ENCODE data around the gene BSPRY.
"Not testable (repeated sequence)": the region's sequence is repeated elsewhere in the genome, so short reads cannot be mapped to it uniquely, and the experiment has no call there.

BSPRY gene

DNA sequence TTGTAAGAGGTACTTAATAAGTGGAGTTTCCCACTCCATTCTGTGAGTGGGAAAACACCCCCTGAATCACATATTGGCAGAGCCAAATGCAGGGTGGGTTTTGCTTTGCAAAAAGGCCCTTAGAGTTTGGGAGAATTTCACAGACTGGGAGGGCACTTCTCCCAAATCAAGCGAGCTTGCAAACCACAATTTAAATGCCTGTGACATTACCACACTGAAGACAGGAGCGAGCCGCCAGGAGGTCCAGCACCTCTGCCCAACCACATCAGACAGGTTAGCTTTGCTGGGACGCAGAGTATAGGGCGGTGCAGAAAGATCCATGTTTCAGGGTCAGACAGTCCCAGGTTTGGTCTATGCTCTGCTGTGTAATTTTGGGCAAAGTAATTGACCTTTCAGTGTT lies 49.5 kb downstream of the BSPRY start:
- no peak for FAIRE-seq

DNA sequence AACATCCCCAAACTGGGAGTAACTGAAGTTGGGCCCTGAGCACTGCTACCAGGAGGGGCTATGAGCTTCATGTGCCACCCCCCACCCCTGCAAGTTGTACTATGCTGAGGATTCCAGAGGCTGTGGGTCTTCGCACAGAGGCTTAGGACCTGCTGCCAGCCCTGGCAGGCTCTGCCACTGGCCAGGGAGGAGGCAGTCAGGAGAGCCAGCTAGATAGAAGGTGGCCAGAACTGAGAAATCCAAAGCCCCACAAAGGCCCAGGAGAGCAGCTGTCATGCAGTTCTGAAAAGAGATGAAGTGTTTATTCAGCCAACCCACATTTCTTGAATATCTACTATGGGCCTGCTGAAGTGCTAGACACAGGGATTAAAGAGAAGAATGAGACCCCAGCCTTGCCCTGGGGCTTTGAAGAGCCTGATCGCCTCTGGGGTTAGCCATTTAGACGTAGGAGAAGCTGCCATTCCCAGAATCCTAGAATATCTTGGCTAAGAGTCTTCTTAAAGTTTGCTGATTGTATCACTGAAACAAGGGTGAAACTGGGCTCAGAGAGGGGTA lies 50.4 kb downstream of the BSPRY start:
- FAIRE-seq: no peak

DNA sequence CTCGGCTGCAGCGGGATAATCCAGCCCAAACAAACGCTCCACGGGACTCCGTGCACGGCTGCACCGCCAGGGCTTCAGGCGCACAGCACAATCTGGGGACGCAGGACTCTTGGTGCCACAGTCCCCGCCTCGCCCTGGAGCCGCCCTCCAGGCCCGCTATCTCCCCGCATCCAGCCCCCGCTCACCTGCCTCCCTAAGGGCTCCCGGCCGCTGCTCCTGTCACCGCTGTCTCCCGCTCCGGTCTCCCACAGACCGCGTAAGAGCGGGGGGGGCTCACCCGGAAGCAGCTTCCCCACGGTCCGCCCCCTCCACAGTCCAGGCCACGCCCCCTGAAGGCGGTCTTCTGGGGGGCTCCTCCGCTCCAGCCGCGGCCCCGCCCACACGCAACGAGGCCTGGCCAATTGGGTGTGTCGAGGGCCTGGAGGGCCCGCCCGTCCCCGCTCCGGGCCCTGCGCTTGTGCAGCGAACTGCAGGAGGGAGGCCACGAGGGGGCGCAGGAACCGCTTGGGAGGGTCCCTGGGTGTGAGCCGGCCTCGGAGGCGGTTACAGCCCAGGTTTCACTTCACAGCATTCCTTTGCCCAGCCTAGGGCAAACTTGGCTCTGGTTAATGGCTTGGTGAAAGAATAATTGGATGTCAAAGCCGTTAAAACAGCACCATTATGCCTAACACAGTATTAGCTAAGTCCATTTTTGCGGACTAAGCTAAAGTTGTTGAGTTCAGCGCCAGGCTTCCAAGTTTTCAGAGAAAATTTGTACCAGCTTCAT lies 51.9 kb downstream of the BSPRY start, which contains the start of gene ALAD:
ALAD (minus strand) TSS at position 258 of the 766 bp plus-strand sequence. CDS start 7,725 bp downstream, outside the sequence.
- peak; percentile 96 for FAIRE-seq

DNA sequence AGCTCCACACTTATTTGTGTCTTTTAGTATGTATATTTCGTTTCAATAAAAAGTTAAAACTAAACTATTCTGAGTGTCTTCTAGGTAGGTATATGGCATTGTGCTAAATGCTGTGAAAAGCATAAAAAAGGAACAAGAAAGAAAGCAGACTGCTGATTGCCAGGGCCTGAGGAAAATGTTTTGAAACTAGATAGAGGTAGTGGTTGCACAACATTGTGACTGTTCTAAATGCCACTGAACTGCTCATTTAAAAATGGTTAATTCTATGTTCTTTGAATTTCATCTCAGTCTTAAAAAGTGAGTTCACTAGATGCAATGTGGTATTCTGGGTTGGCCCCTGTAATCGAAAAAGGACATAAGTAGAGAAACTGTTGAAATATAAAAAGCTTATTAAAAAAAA lies 54.3 kb downstream of the BSPRY start:
- no peak for FAIRE-seq

DNA sequence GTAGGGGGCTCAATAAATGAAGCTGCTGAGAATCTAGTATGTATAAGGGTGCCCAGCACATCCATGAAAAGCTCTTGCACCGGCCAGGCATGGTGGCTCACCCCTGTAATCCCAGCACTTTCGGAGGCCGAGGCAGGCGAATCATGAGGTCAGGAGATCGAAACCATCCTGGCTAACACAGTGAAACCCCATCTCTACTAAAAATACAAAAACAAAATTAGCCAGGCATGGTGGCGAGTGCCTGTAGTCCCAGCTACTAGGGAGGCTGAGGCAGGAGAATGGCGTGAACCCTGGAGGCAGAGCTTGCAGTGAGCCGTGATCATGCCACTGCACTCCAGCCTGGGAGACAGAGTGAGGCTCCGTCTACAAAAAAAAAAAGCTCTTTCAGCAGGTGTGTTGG lies 57.0 kb downstream of the BSPRY start:
- FAIRE-seq: not testable (repeated sequence)

DNA sequence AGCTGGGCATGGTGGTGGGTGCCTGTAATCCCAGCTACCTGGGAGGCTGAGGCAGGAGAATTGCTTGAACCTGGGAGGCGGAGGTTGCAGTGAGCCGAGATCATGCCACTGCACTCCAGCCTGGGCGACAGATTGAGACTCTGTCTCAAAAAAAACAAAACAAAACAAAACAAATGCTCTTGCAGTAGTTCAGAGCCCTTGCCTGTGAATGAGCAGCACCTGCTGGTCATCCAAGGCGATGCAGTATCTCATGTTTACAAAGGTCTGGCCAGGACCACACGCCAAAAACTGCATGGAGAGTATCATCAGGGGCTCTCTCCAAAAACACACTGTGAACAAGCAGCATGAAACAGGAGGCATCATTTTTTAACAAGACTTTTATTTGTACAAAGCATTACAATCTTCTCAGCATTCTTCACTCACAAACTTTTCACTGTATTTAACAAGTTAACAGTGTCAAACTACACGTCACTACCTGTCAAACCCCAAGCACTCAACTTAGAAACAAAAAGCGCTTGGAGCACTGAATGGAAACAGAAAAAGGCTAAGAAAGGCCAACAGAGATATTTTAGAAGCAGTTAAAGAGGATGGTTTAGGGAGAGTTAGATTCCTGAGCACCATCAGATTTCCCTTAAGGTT lies 57.7 kb downstream of the BSPRY start:
- FAIRE-seq: not testable (repeated sequence)

DNA sequence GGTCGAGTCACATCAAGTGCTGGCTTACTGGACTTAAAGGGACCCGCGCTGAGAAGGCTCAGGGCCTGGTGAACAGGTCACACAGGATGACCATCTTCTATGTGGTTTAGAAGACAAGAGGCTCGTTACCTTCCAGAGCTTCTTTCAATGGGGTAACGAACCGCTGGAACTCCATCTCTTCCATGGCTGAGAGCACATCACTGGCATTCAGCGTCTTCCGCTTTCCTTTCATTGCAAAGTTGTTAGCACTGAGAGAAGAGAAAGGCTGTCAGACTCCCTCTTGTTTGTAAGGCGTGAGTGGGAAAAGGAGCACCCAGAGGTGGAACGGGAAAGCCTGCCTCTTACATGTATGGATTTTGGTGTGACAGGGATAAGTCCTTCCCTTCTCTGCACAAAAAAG lies 60.1 kb downstream of the BSPRY start:
- no peak for FAIRE-seq

DNA sequence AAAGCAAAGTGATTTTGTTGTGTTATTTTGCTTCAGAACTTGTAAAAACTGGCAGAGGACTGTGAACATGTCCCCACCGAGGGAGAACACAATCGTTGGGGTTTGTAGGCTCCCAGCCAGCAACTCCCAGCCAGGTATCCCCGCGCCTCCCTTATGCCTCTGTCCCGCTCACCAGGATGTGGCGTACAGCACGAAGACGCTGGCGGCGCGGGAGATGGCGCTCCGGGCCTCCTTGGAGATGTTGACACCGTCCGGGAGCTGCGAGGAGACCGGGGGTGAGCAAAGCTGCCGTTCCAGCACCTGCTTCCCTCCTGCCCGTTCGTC lies 60.5 kb downstream of the BSPRY start:
- no peak for FAIRE-seq

DNA sequence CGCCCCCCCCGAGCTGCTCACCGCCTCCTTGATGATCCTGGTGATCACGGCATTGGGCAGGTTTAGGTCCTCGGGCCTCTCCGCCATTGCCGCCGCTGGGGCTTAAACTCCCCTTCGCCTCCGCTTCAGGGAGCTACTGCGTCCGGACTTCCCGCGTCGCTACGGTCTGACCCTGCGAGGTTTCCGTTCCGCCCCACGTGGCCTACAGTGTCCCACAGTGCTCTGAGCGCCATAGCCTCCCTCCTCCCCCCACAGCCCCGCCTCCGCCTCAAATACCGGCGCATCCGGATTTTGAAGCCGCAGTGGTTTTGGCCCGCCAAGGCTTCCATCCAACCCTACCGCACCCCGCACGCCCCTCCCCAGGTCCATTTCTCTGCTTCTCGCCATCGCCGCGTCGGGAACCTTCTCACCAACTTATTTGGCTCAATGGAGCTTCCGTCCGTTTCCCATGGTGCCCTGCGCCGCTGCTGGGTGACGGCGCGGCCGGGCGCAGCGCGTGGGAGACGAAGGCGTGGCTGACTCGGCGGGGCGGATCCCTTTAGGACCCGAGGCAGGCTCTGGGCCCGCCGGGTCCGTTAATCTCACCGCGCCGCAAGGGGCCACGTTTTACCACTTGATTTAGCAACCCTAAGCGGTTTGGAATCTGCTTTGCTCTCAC lies 61.0 kb downstream of the BSPRY start, which contains the start of the genes C9orf43 and POLE3:
C9orf43 (plus strand) TSS at position 541 of the 658 bp plus-strand sequence. CDS start 2,747 bp downstream, outside the sequence.
POLE3 (minus strand) TSS at position 469 of the 658 bp plus-strand sequence; CDS start at position 87, 382 bp downstream.
- peak; percentile 8 for FAIRE-seq

DNA sequence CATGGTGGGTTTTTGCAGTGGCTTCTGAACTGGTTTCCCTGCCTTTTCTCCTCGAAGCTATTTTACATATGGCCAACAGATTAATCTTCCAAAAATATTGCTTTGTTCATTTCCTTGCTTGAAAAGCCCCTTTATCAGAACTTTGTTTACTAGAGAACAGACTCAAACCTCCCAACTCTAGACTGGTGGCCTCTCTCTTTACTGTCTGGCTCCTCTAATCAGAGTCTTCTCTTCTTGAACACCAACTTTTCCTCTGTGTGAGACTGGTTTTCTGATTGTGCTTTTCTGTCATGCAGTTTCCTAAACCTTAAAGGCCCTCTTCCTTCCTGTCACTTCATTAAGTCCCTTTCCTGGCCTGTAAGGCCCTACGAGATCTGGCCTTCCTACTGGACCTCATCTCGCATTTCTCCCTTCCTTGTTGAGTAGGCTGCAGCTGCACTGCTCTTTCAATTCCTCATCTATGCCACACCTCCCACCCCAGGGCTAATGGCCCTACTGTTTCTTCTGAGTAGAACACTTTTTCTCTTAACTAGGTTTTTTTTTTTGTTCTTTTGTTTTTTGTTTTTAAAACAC lies 66.9 kb downstream of the BSPRY start:
- FAIRE-seq: no peak

DNA sequence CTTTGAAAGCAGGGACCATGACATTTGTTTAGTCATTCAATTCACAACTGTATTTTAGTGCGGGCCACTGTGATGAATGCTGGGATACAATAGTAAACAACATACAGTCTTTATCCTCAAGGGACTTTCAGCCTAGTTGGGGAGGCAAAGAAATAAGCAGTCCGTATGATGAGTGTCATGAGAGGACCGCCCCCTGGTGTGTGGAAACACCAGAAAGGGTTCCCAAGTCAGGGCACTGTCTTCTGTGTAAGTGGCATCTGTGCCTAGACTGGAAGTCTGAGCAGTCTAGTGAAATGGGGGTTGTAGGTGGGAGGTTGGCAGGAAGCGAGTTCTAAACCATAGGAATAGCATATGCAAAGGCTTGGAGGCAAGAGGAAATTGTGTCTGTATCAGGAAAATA lies 68.0 kb downstream of the BSPRY start:
- no peak for FAIRE-seq
